ENCODE data around the gene USP6NL.

DNA sequence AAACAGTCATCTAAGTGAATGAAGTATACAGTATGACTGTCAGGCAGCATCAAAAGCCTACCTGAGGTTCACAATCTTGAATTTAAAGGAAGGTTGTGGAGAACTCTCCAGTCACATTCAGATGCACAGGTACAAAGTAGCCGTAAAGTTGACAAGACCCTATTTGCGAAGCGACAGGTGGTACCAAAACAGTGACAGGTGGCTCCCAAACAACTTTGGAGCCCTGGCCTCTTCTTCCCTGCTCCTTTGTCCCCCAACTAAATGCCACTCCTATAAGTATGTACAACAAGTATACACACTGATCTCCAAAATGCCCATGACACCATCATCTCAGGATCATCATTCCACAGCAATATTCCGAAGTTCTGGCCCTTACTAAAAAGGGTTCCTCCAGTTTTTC lies 53.5 kb downstream of the USP6NL start:
- TF ChIP-seq, protein P1, sequence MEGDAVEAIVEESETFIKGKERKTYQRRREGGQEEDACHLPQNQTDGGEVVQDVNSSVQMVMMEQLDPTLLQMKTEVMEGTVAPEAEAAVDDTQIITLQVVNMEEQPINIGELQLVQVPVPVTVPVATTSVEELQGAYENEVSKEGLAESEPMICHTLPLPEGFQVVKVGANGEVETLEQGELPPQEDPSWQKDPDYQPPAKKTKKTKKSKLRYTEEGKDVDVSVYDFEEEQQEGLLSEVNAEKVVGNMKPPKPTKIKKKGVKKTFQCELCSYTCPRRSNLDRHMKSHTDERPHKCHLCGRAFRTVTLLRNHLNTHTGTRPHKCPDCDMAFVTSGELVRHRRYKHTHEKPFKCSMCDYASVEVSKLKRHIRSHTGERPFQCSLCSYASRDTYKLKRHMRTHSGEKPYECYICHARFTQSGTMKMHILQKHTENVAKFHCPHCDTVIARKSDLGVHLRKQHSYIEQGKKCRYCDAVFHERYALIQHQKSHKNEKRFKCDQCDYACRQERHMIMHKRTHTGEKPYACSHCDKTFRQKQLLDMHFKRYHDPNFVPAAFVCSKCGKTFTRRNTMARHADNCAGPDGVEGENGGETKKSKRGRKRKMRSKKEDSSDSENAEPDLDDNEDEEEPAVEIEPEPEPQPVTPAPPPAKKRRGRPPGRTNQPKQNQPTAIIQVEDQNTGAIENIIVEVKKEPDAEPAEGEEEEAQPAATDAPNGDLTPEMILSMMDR (IDR thresholded peaks at IDR 0.05) = no peak
- TF ChIP-seq POLR2A (IDR thresholded peaks at IDR 0.05) = no peak
